Cardiac septum (tissue), 1 donor: ENCODE results near the gene EFNA4. TPM values are rescaled to one million over a fixed set of nuclear protein-coding genes. Genes with fewer than 3 reads are reported as not detected.

Experiments
- DNase-seq: peaks from one replicate; pipeline ENCODE4 v3.0.0-alpha.2; 2020; ENCODE audit warnings: low spot score
- intact Hi-C: fragments of 100-400 bp; cut with DNase I; formaldehyde crosslinking; loops from one replicate; pipeline ENCODE4 v1.14.0; 2022
- total RNA-seq: library from RNA; stranded (reverse); fragmentation: NEBNext Ultra II Directional; extraction: Animal tissue kit (Norgen Biotek cat#: 25700); gene quantifications from one replicate; pipeline ENCODE4 v1.2.1, GENCODE V29; 2021
- donor health status: DM: no; HTN: no; CAD: no.

EFNA4 gene
- total RNA-seq, 1 donor from 2014 or later = 1.9 TPM

DNA sequence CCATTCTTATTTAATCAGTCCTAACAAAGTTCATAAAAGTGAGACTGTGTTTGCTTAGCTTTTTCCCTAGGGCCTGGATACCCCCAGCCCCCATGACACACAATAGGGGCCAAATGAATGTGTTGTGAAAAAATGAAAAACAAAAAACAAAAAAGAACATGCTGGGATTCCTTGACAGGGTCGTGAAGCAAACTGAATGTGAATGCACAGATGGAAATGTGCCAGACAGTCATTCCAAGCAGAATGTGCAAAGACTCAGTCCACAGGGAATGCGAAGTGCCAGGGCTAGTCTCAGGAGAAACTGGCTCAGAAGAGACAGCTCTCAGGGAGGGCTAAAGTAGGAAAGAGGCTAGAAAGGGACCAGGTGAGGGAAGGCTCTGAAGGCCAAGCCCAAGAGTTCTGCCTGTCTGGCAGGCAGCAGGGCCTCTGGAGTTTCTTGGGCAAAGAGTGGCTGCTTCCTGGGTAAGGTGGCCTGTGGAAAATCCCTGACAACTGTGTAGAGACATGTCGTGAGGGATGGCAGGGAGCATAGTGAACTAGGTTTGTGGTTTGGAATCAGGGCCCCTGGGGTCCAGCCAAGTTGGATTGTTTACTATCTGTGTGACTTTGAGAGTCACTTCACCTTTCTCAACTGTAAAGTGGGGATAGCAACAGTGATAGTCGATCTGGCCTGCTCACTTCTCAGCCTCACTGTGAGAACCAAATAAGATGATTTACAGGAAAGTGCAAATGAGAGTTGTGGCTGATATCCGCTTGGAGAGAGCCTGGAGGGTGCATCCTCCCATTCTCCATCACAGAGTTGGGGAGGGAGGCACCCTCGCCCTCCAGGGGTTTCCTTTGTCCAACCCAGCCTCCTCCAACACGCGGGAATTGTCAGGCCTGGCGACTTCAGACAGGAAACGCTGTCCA is 13.6 kb upstream of the EFNA4 start:
- DNase-seq = no peak
- intact Hi-C loops = loop anchor here (2.0 to 5.0 kb wide), 3 partner anchors 35 to 87 kb away; partner anchors contain the start of genes SLC50A1 and ZBTB7B

DNA sequence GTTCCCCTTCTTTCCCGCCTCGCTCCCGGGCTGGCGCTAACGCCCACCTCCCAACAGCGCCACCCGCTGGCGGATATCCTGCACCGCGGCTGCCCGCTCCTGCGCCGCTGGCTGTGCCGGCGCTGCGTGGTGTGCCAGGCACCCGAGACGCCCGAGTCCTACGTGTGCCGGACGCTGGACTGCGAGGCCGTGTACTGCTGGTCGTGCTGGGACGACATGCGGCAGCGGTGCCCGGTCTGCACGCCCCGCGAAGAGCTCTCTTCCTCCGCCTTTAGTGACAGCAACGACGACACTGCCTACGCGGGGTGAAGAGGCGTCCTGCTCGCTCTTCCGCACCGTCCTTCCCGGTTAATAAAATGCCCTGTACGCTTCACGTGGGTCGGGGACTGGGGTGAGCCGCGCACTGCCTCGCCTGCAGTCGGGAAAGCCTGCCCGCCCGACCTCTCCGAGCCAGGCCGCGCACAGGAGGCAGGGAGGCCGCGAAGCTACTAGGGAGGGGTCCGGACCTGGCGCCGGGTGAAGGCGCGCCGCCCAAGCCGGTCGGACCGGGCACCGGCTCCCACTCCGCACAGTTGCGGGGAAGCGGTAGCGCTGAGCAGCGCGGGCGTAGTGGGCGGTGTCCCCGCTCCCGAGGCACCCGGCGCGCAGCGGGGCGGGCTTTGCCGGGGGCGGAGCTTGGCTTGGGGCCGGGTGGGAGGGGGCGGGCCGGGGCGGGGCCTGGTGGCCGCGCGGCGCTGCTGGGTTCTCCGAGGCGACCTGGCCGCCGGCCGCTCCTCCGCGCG is 12.8 kb upstream of the EFNA4 start, which contains the start of gene ADAM15:
Gene ADAM15, plus strand, starts transcription at position 757 of the 782 bp plus-strand sequence. CDS start 71 bp downstream, outside the sequence.
- DNase-seq = peak; percentile 94
- intact Hi-C loops = loop anchor here (2.0 to 5.0 kb wide), 3 partner anchors 34 to 87 kb away; partner anchors contain the start of genes SLC50A1 and ZBTB7B

GRCh38 chr1:155051342-155051776 is 12.2 kb upstream of the EFNA4 start:
- intact Hi-C loops = loop anchor here (2.0 to 5.0 kb wide), 3 partner anchors 33 to 86 kb away; partner anchors contain the start of genes SLC50A1 and ZBTB7B
- no peak for DNase-seq

DNA sequence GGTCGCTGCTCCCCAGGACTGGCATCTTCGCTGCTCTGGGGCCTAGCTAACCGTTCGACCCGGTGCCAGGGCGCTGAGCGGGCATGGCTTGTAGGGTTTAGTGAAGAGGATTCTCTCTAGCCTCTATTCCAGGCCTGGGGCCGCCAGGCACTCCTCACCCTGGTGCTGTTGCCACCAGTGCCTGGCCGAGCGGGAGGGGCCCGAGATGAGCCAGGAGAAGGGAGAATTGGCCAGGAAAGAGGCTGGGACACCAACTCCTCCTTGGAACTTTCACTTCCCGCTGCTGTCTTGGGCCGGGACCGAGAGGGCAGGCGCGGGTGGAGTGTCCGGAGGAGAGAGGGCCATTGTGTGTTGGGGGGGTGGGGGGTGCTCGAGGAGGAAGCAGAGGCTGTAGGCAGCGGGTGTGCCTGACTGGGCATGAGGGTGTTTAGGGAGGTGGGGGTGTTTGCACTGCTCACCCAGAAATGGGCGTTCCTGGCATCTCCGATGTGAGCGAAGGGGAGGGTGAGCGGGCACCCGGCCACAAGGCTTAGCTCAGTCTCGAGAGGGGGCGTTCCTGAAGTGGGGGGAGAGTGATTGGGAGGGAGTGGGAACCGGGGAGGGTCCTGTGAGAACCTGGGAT is 11.7 kb upstream of the EFNA4 start:
- intact Hi-C loops = loop anchor here (2.0 to 5.0 kb wide), 3 partner anchors 33 to 85 kb away; partner anchors contain the start of genes SLC50A1 and ZBTB7B
- DNase-seq = peak; percentile 85

DNA sequence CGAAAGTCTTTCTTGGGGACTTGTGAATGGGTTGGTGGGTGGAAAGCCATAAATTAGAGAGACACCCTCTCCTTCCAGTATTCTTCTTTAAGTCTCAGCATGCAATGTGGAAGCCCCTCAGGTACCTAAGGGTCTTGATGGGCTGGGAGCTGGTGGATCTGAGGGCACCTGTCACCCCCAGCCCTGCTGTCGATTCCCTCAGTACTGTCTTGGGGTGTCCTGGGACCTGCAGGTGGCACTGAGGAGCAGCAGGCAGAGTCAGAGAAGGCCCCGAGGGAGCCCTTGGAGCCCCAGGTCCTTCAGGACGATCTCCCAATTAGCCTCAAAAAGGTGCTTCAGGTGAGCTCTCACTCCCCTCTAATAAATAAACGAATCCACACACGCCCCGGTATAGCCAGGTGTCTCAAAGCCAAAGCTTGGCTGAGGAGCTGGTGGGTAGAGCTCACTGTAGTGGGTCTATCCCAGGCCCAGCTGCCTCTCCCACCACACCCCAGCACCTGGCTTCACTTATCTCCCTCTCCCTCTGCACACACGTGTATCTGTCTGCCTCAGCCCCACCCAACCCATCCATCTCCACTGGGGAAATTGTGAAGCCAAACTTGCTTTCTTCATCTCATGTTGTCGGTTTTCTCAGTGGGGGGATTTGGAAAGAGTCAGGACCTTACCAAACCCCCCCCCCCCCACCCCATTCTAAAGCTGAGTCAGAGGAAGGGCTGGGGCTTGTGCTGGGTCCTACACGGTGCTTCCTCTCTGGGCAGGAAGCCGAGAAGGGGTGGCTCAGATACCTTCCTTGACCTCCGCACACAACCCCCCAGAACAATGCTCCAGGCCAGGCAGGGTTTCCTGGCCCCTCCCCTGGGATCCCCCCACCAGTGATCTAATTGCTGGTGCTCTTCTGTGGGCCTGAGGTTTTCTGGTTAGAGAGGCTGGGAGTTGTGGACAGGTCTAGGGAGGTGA is 10.8 kb upstream of the EFNA4 start:
- DNase-seq = peak; percentile 83
- intact Hi-C loops = loop anchor here (5.0 kb wide), 1 partner anchor 85 kb away; the partner anchor contains the start of gene SLC50A1

DNA sequence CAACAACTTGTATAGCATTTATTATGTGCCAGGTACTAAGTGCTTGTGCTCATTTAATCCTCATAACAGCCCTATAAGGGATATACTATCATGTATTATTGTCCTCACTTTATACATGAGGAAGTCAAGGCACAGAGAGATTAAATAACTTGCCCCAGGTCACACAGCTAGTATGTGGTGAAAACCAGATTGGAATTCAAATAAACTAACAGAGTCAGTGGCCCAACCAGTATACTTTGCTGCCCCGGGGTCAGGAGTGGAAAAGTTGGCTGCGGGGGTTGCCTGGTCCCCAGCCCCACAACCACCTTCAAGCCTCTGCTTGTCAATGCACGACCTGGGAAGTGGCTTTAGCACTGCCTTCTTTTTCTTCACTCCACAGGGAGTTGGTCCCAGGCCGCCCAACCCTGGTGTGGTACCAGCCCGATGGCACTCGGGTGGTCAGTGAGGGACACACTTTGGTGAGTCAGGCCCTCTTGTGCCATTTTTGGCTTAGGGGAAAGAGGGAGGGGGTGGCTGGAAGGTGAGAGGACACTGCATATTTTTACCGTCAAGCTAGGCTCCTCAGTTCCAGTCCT is 9.9 kb upstream of the EFNA4 start:
- no peak for DNase-seq
- intact Hi-C loops = loop anchor here (5.0 kb wide), 1 partner anchor 84 kb away; the partner anchor contains the start of gene SLC50A1

DNA sequence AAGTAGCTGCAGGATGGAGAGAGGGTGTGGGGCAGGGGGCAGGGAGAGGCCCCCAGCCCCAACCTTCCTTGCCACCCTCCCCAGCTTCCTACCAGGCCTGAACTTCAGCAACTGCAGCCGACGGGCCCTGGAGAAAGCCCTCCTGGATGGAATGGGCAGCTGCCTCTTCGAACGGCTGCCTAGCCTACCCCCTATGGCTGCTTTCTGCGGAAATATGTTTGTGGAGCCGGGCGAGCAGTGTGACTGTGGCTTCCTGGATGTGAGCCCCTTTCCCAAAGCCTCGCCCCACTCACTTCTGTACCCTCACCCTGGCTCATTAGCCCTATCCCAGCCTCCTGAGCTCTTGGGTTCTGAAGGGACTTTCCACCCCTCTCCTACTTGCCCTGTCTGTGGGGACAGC is 6.4 kb upstream of the EFNA4 start:
- DNase-seq = no peak
- intact Hi-C loops = no loop called here

DNA sequence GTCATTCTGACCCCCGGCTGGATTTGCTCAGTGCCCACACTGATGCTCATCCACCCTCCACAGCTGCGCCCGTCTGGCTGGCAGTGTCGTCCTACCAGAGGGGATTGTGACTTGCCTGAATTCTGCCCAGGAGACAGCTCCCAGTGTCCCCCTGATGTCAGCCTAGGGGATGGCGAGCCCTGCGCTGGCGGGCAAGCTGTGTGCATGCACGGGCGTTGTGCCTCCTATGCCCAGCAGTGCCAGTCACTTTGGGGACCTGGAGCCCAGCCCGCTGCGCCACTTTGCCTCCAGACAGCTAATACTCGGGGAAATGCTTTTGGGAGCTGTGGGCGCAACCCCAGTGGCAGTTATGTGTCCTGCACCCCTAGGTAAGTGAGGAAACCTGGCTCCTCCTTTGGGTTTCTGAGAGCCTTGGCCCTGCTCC is 5.7 kb upstream of the EFNA4 start:
- no peak for DNase-seq
- intact Hi-C loops = no loop called here

GRCh38 chr1:155060736-155061135 is 2.8 kb upstream of the EFNA4 start:
- DNase-seq = no peak
- intact Hi-C loops = loop anchor here (2.0 to 5.0 kb wide), 2 partner anchors 14 to 43 kb away; no protein-coding TSS in a partner anchor

GRCh38 chr1:155061381-155062150 is 2.0 kb upstream of the EFNA4 start:
- peak; percentile 92 for DNase-seq
- intact Hi-C loops = loop anchor here (2.0 to 5.0 kb wide), 2 partner anchors 15 to 44 kb away; no protein-coding TSS in a partner anchor

- no peak for DNase-seq
- intact Hi-C loops = loop anchor here (5.0 kb wide), 1 partner anchor 45 kb away; no protein-coding TSS in a partner anchor
Observed at GRCh38 chr1:155062151-155062686, 1.3 kb upstream of the EFNA4 start.

- DNase-seq = no peak
- intact Hi-C loops = loop anchor here (1.0 to 5.0 kb wide), 2 partner anchors 21 to 46 kb away; no protein-coding TSS in a partner anchor
Observed at GRCh38 chr1:155062702-155063411, 683 bp upstream of the EFNA4 start.

DNA sequence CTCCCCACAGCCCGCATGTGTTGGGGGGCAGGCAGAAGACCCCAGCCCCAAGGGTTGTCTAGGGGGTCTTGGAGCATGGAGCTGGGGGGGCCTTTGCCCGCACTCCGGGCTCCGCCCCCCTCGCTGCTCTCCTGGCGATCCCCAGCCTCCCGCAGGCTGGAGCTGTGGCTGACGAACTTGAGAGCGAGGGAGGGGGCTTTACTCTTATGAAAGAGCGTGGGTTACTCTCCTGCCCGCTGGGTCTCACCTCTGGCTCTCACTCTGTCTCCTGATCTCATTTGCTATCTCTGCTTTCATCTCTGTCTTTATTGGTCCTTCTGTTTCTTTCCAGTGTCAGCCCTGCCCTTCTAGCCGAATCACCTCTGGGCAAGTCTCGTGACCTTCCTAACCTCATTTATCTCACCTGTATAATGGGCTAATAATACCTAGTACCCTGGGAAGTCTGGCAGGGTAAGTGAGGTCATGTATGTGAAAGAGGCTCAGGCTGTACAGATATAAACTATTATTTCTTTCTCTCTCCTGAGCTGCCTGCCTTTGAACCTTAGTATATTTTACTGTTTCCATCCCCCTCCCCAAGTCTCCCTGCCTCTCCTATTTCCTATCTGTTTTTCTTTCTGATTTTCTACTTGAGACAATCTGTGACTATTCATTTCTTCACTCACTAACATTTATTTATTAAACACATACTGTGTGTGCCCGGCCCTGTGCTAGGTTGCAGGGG is 731 bp downstream of the EFNA4 start:
- intact Hi-C loops = loop anchor here (5.0 kb wide), 1 partner anchor 47 kb away; no protein-coding TSS in a partner anchor
- no peak for DNase-seq

DNA sequence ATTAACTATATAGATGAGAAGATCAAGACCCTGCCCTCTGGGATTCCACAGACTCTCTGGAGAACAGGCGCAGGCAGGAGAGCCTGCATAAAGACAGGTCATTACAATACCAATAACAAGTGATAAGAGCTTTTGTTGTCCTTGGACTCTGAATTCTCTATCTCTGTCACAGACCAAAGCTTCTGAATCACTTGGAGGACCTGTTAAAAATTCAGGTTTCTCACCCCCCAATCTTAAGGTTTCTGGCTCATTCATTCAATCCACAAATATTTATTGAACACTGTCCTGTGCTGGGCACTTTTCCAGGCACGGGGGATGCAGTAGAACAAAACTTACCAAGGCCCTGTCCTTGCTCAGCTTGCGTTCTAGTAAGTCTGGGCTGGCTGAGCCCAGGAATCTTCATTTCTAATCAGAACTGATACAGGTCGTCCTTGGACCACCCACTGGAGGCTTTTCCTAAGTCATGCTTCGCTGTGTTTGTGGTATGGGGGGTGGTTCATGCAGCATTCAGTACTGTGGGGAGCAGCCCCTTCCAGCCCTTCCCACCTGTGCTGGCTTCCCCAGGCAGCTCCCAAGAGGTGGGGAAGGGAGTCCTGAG is 1.4 kb downstream of the EFNA4 start:
- intact Hi-C loops = loop anchor here (5.0 kb wide), 1 partner anchor 48 kb away; no protein-coding TSS in a partner anchor
- DNase-seq = no peak

DNA sequence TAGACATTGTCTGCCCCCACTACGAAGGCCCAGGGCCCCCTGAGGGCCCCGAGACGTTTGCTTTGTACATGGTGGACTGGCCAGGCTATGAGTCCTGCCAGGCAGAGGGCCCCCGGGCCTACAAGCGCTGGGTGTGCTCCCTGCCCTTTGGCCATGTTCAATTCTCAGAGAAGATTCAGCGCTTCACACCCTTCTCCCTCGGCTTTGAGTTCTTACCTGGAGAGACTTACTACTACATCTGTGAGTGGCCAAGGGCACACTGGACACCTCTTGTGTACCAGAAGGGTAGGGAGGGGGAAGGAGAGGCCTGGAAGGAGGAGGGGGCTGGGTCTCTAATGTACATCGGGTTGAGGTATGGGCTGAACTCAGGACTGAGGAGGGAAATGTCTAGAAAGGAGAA is 3.2 kb downstream of the EFNA4 start:
- intact Hi-C loops = no loop called here
- DNase-seq = no peak
